ENCODE data around the gene CD83.

CD83 gene

DNA sequence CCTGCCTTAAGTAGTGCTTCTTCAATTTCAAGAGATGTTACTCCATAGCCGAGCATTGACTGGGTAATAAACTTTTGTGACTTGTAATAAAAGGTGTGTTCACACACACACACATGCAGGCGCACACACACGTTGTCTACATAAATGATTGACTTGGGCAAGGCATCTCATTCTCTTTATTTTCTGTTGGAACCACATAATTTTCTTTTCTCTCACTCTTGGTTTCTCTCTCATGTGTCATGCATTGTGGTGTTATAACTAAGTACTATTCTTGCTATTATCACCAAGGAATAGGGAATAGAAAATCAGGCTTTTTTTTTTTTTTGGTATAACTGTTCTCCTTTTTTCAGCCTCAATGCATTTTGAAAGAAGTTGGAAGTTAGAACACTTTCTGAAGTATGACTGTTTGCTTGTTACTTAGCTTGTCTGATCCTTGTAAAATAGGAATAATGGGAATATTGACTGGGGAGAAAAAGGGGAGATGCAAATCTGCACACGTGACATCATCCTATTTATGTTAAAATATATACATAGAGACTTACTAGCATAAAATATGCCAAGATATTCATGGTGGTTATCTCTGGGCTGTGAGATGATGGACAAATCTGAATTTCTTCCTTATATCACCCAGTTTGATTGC, 26.1 kb upstream of the CD83 start:
- no peak for DNase-seq

DNA sequence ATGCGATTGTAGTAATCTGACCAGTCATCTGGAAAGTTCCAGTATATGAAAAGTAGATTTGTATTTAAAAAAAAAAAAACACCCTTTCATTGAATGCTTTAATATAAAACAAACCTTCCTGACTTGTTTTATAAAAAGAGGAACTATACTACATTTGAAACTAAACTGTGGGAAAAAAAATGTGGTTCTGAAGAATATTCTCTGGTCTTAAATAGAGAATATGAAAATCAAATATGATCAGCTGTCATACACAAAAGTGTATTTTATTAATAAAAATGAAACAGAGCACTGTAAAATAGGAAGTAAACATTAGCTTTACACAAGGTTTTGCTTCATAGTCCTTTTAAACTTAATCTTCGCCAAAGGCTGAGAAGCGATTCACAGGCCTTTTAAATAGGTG, 25.3 kb upstream of the CD83 start:
- no peak for DNase-seq

DNA sequence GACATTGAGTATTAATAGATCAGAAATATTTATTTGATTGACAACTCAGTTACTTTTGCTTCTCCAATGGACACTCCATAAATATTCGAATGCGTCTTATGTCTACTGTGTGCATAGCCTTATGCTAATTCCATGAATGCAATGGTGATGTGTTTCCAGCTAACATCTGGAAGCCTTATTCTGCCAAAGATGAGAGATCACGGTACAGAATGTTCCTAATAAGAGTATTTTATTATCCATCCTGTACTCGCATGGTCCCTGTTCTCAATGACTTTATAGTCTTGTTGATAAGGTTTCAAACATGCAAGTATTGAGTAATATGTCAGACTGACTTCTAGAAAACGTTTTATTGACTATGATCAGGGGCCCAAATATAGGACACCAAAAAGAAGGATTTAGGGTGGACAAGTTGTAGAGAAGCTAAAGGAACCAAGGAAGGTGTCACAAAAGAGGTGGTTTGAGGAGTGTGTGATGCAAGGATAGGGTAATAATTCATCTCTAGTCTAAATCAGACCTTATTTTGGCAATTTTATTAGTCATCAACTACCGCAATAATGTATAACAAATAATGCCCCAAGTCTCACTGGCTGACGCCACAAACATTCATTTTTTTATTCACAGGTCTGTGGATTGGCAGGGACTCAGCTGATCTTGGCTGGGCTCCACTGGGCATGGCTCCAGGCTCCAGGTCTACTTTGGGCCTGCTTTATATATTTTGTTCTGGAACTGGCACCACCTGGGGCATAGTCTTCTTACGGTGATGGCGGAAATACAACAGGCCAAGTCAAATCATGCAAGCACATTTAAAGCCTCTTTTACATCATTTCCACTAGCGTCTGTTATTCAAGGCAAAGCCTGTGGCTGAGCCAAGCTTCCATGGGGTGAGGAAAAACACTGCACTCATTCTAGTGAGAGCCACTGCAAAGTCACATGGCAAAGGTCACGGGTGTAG, 24.5 kb upstream of the CD83 start:
- DNase-seq = peak in 2 of 58 donors; percentile 8 to 43

DNA sequence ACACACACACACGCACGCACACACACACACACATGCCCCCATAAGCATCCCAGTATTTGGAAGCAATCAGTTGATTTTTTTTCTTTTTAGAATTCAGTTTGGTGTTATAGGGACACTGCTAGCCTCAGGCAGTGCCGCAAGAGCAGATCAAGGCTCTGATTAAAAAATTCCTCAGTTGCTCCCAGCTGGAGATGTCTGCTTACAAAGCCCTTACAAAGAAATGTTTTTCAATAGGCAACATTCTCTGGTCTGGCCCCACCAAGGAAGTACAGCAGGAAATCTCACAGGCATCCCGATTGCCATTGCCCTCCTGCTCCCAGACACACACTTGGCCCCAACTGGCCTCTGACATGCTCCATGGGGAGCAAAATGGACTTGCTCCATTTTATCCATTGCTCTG, 22.9 kb upstream of the CD83 start:
- no peak for DNase-seq

DNA sequence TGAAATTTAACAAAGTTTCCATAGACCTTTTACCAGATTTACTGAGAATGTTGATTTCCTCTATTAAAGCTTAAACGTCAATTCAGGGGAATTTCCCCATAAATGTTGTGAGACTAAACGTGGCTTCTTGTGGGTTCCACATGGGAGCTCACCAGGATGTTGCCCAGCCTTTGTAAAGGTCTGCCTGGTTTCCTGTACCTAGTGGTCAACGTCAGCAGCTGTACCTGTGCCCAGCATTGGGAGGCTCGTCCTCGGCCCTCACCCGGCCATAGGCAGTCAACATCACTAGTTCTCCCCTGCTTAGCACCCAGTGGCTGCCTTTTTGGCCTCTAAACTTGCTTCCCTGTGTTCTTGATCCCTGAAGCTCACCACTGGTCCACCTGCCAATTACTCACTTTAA, 22.1 kb upstream of the CD83 start:
- no peak for DNase-seq

DNA sequence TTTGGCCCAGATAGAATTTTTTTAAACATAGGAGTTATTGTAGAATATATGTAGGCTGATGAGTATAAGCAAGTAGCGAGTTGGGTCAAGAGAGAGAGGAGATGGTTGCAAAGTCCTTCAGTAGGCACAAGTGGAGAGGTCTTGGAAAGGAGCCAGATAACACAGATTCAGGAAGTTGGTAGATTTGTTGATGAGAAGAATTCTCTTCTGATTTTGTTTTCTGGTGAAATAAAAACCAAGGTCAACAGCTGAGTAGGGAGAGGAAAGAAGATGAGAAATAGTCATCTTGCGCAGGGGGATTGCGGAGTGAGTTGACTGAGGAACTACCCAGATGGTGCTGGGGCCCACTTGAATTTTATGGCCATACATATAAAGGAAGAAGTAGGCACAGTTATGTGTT, 17.4 kb upstream of the CD83 start:
- DNase-seq = no peak

DNA sequence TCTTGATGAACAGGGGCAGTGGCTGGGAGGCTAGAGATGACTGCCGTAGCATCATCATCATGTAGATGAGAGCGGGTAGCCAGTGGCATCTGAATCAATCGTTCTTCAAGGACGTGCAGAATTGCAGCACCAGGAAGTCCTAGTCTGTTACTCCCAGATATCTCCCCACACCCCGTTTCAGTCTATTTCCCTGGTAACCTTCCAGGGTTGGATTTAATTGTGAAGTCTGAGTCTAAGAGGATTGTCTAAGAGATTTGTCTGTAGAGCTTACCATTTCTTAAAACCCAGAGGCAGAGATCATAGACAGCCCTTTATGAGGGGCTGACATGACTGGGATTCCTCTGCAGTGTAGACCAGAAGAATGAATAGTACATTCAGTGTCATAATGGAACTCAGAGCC, 16.6 kb upstream of the CD83 start:
- no peak for DNase-seq

DNA sequence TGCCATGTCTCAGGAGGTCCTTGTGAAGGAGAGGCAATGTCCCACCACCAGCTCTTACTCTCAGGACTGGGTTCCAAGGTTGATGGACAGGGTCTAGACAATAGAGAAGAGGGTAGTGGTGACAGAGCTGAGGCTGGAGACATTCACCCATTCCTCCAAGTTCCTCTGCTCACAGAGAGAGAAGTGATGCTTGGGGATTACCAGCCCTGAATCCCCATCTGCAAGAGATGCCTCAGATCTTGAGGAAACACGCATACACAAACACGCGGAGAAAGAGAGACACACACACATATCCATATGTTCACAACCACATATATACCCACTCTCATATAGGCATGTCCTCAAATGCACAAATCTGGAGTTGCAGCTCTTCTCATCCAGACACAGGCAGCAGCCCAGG, 15.2 kb upstream of the CD83 start:
- no peak for DNase-seq

DNA sequence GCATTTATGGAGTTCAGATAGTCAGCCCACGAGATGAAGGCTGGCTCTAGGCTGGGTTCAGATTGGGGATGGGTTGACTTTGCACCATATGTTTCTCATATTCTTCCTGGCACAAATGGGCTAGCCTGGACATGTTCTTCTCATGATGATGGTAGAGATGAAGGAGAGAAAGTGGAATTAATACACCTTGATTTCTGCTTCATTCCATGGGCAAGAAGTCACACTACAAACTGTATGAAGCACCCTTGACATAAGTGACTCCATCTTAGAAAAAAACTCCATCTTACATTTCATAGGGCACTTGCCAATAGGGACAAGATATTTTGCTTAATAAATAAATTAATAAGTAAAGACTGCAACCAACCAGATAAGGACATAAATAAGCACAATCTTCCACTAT, 12.0 kb upstream of the CD83 start:
- no peak for DNase-seq

DNA sequence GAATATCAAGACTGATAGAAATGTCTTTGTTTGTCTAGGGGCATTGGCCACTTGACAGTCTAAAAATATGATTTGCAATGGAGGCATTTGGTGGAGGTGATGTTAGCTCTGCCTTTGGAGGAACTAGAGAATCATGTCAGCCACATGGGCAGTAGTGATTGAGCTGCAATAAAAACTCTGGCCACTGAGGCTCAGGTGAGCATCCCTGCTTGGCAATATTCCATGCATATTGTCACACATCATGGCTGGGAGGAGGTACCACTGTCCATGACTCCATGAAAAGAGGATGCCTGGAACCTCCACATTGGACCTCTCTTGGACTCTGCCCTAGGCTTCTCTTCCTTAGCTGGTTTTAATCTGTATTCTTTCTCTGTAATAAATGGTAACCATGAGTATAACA, 10.6 kb upstream of the CD83 start:
- no peak for DNase-seq

DNA sequence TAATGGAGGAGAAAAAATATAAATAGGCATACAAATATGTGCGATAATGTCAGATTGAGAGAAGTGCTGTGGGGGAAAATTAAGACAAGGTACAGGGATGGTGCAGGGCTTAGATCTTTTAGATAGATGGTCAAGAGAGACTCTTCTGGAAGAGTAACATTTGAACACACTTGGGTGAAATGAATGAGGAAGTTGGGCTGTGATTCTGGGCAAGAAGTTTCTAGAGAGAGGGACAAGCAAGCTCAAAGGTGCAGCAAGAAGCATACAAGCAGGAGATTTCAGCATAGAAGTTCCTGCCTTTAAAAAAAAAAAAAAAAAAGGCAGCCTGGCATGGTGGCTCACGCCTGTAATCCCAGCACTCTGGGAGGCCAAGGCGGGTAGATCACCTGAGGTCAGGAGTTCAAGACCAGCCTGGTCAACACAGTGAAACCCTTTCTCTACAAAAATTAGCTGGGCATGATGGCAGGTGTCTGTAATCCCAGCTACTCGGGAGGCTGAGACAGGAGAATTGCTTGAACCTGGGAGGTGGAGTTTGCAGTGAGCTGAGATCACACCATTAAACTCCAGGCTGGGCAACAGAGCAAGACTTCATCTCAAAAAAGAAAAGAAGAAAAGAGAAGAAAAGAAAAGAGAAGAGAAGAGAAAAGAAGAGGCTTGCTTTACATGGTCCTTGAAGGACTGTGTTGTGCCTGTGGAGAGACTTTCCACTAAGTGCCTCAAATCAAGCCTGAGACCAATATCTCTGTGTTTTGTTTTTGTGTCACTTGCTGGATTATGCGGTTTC, 9.7 kb upstream of the CD83 start:
- no peak for DNase-seq

DNA sequence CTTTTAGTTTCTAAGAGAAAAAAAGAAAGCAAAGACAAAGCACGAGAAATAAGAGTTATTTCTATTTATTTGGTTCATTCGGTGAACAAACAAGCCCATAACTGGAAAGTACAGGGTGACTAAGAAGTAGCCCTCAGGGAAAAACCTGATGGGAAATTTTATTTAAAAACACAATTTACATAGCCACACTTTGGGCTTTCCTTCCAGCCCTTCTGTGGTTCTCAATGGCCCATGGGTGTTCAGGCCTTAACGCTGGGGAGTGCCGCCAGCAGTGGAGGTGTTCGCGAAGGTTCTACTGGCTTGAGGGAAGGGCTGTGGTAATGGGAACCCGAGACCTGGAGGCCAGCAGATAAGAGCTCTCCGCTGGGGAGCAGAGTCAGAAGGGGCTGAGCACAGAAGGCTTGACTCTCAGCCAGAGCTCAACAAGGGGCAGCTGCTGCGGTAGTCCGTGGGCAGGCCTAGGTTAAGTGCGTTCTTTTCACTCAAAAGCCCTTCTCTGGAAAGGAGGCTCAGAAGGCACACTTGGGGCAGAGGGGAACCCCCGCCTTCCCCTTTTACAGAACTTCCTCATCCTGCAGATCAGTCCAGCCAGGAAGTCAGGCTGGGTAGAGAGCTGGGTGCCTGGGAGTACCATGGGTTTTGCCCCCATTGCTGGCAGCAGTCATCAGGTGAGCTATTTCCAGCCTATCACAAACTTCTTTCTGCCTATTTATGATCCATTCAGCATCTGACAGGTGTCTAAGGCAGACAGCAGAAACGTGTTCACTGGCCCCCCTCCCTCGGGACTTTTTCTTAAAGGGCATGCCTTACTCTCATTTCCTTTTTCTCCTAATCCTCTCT, 8.8 kb upstream of the CD83 start:
- peak in 24 of 58 donors; percentile 6 to 42 (median 20) for DNase-seq

DNA sequence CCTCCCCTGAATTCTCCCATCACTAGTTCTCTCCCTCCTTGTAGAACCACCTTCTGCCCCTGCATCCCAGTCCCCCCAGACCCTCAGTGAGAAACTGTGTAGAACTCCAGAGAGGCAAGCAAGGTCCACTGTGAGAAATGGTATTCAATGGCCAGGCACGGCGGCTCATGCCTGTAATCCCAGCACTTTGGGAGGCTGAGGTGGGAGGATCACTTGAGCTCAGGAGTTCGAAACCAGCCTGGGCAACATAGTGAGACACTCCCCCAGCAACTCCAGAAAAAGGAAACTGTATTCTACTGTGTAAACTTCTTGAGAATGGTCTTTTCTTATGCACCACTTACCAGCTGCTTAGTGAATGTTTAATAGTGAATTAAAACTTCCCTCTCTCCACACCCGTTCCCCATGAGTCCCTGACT, 8.2 kb upstream of the CD83 start:
- no peak for DNase-seq

DNA sequence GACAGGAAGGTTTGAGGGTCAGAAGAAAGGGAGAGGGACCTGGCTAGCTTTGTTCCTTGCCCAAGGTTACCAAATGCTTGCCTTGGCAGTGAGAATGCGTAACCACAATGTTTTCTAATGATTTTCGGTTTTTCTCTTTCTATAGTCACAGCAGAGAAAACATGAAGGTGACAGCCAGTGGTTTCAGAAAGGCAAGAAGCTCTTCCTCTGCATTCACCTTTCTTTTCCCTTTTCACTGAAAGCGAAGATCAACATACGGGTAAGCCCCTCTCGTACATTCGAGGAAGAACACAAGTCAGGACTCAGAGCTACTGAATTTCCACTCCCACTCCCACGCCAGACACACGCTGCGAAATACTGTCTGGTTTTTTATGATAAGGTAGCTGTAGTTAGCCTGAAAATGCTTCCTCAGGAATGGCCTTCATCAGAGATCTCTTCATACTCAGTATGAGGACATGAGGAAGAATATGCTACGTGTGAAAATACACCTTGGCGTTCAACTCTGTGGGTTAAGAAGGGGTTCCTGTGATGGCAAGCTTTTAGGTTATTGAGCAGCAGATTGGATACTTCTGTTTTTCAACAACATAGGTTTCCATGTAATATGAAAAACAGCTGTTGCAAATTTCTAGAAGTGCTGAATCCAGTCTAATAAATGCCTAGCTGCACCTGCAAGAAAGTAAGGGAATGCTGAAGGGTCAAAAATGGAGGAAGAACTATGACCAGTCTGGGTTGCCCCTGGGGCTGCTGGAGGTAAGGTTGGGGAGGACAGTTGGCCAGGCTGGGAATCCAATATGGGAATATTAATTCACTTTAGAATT, 7.4 kb upstream of the CD83 start:
- no peak for DNase-seq

DNA sequence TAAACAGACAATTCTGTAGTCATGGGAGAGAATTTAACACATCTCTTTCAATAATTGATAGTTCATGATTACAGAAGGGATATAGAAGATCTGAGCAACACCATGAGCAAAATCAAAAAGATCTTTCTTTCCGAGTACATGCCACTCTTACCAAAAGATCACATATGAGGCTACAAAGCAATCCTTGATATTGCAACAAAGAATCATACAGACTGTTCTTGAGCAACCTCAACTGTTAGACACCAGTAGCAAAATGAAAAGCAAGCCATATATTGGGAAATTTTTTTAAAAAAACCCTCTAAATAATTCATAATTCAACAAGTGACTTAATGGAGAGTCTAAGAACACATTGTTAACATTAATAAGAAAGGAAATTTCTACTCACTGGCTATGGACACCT, 3.6 kb upstream of the CD83 start:
- DNase-seq = no peak

DNA sequence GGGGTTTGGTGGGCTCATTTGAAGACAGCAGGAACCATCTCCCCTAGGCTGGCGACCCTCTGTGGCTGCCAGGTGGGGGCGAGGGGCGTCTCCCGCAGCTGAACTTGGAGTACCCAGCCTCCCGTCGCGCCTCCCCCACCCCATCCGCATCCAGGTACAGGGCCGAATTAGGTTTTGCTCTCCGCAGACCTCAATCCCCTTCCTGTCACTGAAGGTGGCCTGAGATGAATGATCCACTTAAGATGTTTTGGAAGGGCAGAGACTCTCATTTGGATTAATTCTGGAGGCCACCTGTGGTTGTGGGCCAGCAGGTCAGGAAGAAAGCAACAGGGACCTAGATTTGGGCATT, 493 bp downstream of the CD83 start:
- DNase-seq = peak in 1 of 58 donors; percentile 13

DNA sequence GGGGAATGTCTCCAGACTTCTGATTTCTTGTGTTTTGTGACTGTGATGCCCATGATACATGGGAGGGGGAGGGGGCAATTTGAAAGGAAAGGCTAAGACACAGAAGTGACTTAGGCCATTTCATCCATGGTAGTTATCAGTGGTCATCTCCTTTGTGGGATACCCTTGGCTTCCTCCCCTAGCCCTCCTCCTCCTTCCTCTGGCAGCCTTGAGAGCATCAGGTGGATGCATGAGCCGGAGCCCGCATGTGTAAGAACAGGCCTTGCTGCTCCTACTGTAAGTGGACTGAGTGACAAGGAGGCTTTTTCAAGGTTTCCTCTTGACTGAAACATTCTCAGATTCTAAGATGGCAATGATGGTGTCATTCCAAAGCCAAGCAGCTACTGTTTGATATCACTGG, 874 bp downstream of the CD83 start:
- DNase-seq = no peak

DNA sequence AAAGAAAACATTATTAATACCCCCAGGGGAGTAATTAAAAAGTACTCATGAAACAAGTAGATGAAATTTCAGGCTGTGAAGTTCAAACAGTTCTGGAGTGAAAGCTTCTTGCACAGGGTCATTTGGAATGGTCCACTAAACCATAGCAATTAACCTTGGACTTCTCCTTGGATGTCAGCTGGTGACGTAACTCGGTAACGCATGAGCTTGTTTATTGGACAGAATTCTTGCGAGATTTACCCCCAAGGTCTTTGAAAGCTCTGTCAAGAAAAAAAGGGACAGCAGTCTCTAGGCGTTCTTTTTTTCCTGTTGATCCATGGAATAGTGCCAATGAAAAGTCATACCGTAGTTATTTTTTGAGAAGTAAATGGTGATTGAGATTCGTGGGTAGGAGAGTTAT, 2.2 kb downstream of the CD83 start:
- no peak for DNase-seq

DNA sequence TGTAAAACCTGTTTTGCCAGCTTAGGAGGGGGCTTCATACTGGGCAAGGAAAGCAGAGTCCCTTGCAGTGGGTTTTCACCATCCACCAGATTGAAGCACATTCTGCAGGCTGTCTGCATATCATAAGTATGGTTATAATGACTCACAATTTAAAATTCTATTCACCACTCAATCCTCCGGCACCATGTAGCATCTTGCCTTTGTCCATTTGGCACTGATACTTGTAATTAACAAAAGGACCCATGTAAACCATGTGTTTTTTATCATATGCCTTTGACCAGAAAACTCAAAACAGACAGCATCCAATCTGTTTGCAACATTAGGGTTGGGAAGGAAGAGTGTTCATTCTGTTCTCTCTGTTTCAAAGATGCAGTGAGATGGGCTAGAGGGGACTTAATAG, 3.0 kb downstream of the CD83 start:
- DNase-seq = no peak

DNA sequence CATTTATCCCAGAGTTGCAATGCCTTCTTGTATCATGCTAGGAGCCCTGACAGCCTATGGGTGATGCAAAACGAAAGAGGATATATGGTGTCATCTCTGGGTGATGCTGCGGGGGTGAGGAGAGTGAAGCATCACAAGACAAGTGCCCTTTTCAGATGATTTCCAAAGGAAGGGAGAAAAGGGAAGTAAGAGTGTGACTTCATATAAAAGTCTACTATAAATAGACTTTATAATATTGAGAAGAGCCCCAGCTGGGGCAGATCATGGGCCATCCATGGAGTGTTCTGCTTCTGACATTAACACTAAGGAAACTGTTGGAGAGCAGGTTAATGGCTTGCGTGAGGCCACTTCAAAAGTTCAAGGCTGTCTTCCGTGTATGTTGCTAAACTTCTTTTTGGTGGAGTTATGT, 4.4 kb downstream of the CD83 start:
- peak in 7 of 58 donors; percentile 9 to 35 (median 15) for DNase-seq

All from anterior cingulate cortex (tissue), 58 donors.